Measurements from ENCODE around the gene ITFG2.

- TF ChIP-seq CTCF (conservative IDR thresholded peaks at IDR 0.05; ENCODE audit: low read depth, low read length): no peak
- TF ChIP-seq EZH2 (IDR thresholded peaks at IDR 0.05; ENCODE audit: borderline replicate concordance, low read depth, low read length, poor library complexity, severe bottlenecking): no peak
Observed at GRCh38 chr12:2862876-2863275, 50.4 kb downstream of the ITFG2 start.
